Measurements from ENCODE around the gene AFAP1. TPM values are rescaled to one million over a fixed set of nuclear protein-coding genes. Genes with fewer than 3 reads are reported as not detected.

AFAP1 gene
- total and polyA plus RNA-seq, 8 donors = 3.2 to 15.9 (median 6.3) TPM

DNA sequence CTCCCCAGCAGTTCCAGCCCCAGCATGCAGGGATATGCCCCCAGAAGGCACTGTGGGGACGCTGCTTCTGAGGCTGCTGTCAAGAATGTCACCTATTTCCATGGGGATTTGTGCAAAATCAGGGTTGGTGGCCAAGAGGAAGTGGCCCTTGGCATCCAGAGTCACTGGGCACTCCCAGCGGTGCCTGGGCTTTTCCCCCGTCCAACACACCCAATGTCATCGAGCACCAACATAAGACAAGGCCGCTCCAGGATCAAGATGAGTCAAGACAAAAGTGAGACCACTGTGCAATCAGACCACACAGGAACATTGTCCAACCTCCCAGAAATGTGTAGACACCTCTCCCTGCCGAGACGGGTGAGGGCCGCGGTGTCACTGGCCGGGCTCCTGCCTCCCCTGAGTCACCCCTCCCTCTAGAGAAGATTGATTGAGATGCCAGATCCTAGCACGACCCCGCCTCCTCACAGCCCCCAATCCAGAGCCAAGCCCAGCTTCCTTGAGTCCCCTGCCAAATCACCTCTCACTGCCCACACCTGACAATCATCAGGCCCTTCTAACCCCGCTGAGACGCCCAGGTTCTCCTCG, 194.3 kb downstream of the AFAP1 start:
- FAIRE-seq = no peak
- Histone ChIP-seq H3K27me3 (no peaks in the 10 kb centered on the region), H3K4me1 (no peaks in the 10 kb centered on the region), H3K27ac (no peak overlapping the region), H3K9me3 (no peaks in the 10 kb centered on the region), H3K4me3 (no peak overlapping the region), H3K36me3 (no peaks in the 10 kb centered on the region)
- peak in 2 of 6 donors; percentile 11 to 21 for DNase-seq
- TF ChIP-seq, protein P1, sequence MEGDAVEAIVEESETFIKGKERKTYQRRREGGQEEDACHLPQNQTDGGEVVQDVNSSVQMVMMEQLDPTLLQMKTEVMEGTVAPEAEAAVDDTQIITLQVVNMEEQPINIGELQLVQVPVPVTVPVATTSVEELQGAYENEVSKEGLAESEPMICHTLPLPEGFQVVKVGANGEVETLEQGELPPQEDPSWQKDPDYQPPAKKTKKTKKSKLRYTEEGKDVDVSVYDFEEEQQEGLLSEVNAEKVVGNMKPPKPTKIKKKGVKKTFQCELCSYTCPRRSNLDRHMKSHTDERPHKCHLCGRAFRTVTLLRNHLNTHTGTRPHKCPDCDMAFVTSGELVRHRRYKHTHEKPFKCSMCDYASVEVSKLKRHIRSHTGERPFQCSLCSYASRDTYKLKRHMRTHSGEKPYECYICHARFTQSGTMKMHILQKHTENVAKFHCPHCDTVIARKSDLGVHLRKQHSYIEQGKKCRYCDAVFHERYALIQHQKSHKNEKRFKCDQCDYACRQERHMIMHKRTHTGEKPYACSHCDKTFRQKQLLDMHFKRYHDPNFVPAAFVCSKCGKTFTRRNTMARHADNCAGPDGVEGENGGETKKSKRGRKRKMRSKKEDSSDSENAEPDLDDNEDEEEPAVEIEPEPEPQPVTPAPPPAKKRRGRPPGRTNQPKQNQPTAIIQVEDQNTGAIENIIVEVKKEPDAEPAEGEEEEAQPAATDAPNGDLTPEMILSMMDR (IDR thresholded peaks at IDR 0.05) = no peak
- ATAC-seq = no peak
- WGBS, 2 donors = 79 to 80% methylated on average over 15 of the region's 15 CpGs
- intact Hi-C loops (cut with DNase I) = no loop called here

DNA sequence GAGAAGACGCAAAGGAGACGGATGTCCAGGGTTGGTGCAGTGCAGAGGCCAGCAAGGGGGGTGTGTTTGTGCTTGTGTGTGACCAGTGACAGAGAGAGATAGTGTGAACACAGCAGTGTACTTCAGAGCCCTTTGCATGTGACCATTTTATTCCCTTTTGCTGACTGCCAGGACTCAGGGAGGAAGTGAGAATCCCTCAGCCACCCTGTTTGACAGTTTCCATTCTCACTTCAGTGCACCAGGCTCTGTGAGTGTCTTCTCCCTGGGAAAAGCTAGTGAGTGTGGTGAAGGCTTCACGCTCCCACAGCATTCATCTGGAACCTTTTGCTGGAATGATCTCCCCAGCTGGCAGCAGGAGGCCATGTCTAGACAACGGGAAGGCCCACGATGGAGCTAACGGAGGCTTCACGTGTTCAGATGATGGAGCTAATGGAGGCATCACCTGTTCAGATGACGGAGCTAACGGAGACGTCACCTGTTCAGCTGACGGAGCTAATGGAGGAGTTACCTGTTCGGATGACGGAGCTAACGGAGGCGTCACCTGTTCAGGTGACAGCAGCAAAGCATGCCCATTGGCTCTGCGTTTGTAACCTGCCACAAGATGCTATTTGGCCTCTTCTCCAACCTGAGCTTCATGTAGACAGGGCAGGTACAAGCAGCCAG, 195.4 kb downstream of the AFAP1 start:
- Histone ChIP-seq H3K4me1 (no peaks in the 10 kb centered on the region), H3K4me3 (no peak overlapping the region), H3K27me3 (no peaks in the 10 kb centered on the region), H3K9me3 (no peaks in the 10 kb centered on the region), H3K27ac (no peak overlapping the region), H3K36me3 (no peaks in the 10 kb centered on the region)
- intact Hi-C loops (cut with DNase I) = no loop called here
- TF ChIP-seq, protein P1 (IDR thresholded peaks at IDR 0.05) = no peak
- WGBS, 2 donors = 79 to 83% methylated on average over 16 of the region's 16 CpGs
- DNase-seq (peak in 2 of 6 donors; percentile 2 to 10), FAIRE-seq (no peak), ATAC-seq (peak in 3 of 4 donors; percentile 18 to 65 (median 56))

DNA sequence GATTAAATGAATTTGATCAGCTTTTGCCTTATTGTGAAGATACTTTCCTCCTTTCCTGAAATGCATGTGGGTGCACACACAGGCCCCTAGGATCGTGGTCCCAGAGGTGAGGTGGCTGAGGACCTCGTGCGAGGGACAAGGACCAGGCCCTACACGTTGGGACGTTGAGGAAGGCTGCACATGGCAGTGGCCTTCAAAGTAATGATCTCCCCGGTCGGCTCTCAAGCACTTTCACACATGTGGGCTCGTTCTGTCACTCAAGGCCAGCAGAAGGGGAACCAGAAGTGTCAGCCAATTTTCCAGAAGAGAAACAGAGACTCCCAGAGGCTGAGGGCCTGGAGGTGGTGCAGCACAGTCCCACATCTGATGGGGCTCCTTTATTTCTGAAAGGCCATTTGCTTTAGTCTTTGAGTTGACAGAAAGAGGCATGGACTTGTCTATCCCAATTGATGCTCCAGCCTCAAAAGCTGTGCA, 196.8 kb downstream of the AFAP1 start:
- FAIRE-seq (no peak), ATAC-seq (no peak), DNase-seq (no peak)
- H3K27ac ChIP-seq = no peak overlapping the region
- TF ChIP-seq, protein P1 (IDR thresholded peaks at IDR 0.05) = no peak
- no peaks in the 10 kb centered on the region for H3K36me3 ChIP-seq
- H3K27me3 ChIP-seq = no peaks in the 10 kb centered on the region
- 55 to 57% methylated on average over 8 of the region's 8 CpGs for WGBS, 2 donors
- H3K4me3 ChIP-seq = no peak overlapping the region
- H3K9me3 ChIP-seq = no peaks in the 10 kb centered on the region
- intact Hi-C loops (cut with DNase I) = no loop called here
- H3K4me1 ChIP-seq = no peaks in the 10 kb centered on the region

DNA sequence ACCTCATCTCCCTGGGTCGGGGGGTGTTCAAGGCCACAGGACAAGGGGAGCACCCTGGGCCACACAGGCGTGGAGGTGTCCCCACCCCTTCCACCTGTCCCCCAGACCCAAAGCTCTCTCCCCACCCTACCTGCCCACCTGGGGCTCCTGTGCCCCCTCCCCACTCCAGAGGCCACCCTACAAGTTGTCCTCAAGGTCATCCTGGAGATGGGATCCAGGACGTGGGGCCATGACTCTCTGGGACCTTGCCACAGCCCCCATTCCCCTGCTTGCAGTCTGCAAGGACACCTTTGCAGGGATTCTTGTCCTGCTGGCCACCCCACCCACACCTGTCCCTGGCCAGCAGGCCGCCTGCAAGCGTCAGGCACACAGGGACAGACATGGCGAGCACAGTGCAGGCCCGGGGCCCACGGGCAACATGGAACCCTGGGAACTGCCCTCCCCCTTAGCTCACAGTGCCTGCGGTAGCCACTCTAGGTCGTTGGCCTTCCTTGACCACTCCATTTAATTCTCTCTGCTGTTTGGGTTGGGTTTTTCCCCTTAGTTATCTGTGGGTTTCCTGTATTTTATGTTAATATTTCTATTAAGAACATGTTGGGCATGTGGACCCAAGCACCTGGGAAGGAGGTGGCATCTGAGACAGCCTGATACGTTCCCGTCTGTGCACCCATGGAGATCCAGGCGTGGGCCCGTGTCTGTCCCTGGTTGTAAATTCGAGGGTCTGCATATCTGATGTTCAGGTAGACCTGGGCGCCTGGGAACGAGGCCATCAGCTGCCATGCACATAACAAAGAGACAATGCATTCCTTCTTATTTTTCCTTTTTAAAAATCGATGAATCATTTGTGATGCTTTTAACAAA, 197.5 kb downstream of the AFAP1 start:
- Histone ChIP-seq H3K9me3 (no peaks in the 10 kb centered on the region), H3K27me3 (no peaks in the 10 kb centered on the region), H3K4me3 (no peak overlapping the region), H3K36me3 (no peaks in the 10 kb centered on the region), H3K27ac (no peak overlapping the region), H3K4me1 (no peaks in the 10 kb centered on the region)
- ATAC-seq = no peak
- intact Hi-C loops (cut with DNase I) = no loop called here
- WGBS, 2 donors = 83 to 85% methylated on average over 18 of the region's 18 CpGs
- TF ChIP-seq, protein P1 (IDR thresholded peaks at IDR 0.05) = no peak
- DNase-seq = peak in 1 of 6 donors; percentile 38
- no peak for FAIRE-seq
